HG03139 (cell line): ENCODE data around the gene ENDOV.

ENCODE experiments used
- ATAC-seq: cut with Tn5 transposase; IDR thresholded peaks from one replicate; pipeline ENCODE4 v1.9.1; 2021; ENCODE audit not compliant: unreplicated experiment

Gene ENDOV

DNA sequence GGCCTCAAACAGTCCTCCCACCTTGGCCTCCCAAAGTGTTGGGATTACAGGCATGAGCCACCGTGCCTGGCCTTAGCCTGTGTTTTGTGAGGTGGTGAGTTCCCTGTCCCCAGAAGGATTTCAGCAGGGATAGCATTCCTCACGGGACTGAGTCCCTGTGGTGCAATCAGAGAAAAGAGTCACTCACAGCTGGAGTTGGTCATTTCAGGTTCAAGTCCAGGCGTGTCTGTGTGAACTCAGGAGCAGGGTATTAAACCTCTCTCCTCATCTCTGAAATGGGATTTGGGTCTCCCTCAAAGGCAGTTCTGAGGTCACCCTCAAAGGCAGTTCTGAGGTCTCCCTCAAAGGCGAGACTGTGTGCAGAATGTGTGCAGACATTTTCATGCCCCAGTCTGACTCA lies 32.8 kb downstream of the ENDOV start:
- no peak for ATAC-seq

GRCh38 chr17:80449194-80449929 lies 34.4 kb downstream of the ENDOV start:
- no peak for ATAC-seq

DNA sequence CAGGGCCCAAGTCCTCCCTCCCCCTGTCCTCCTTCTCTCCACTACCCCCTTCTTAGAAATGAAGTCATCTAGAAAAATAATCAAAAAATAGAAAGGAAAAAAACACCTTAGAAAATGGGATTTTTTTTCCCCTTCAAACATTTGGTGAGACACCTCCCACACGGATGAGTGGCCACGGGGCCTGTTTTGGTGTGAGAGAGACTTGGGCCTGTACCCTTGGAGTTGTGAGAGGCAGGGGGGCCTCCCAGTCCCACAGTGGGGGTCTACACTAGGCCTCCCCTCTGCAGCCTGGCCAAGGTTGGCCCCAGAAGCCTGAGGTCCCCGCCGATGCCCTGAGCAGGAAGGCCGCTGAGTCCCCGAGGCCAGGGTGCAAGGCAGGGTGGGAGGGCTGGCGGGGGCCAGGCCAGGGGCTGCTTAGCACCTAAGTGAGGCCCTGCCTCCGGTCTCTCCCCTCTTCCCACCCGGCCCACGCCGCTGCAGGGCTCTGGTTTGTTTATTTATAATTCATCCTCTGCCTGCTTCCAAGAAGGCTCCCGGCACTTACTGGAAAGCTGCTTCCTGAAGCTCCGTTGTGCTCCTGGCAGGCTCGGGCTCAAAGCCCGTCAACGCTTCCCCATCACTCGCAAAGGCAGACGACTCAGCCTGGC lies 35.1 kb downstream of the ENDOV start:
- no peak for ATAC-seq

- ATAC-seq: no peak
Measured at GRCh38 chr17:80451104-80451775, 36.3 kb downstream of the ENDOV start.

- ATAC-seq: no peak
Measured at GRCh38 chr17:80452173-80452915, 37.4 kb downstream of the ENDOV start.

DNA sequence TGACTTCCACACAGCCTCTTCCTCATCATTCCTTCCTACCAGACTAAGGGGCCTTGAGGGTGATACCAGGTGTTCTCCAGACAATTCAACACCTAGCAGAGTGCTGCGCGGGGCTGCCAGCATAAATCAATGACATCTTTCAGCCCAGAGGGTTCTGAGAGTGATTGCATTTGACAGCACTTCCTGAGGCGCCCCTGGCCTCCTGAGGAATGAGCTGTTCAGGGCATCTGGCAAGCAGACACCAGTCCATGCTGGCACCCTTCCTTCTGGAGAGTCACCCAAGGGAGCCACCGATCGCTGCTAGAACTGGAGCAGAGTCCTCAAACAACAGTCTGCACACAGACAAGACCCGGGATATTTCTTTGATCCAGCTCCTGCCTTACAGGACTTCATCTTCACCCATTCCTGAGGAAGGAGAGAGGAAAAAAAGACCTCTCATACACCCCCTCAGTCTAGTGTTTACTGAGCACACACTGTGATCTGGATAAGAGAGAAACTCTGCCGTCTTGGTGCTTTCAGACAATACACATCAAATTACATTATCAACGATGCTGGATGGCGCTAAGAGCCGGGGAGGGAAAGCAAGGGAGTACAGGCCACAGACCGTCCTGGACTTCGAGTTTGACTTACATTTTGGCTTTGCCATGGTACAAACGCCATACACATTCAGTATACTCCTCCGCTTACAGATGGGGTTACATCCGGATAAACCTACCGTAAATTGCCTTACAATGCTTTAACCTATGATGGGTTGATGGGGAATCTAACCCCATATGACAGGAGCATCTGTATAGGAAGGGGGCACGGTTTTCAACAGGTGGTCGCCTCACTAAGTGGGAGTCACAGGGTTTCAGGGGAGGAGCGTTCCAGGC lies 38.4 kb downstream of the ENDOV start:
- no peak for ATAC-seq

DNA sequence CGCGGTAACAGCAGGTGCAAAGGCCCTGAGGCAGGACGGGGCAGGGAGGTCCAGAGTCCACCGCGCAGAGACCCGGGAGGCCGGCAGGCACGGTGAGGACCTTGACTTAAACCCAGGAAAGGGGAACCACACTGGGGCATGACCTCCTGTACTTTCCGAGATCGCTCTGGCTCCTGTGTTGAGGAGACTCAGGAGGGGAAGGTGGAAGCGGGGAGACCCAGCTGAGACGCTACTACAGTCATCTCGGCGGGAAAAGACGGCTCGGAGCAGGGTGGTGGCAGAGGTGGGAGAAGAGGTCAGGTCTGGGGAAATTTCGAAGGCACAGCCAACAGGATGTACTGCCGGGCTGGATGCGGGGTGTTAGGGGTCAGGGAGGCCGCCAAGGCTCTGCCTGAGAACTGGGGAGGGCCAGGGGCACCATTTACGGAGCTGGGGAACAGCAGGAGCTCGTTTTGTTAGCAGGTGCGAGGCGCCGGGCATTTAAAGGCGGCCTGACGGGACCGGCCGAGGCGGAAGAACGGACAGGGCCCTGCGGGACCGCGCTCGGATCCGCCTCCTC lies 39.1 kb downstream of the ENDOV start:
- no peak for ATAC-seq

- peak; percentile 69 for ATAC-seq
Measured at GRCh38 chr17:80454557-80455335, 39.8 kb downstream of the ENDOV start.

- ATAC-seq: no peak
Measured at GRCh38 chr17:80455336-80455710, 40.4 kb downstream of the ENDOV start.

DNA sequence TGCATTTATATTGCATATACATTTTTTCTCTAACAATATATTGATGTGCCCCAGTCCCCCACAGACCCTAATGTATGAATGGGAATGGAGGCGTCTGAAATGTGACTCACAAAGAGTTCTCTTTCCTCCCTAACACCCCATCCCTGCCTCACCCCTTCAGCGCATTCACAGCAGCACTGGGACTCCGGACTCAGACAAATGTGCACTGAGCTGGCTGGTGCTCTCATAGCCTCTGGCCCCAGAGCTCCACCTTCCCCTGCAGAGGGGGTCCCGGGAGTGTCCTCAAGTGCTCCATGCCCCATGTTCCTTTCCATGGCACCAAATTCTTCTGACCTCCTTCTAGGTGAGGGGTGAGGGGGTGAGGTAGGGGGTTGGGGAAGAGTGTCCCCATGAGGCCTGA lies 40.8 kb downstream of the ENDOV start:
- no peak for ATAC-seq

DNA sequence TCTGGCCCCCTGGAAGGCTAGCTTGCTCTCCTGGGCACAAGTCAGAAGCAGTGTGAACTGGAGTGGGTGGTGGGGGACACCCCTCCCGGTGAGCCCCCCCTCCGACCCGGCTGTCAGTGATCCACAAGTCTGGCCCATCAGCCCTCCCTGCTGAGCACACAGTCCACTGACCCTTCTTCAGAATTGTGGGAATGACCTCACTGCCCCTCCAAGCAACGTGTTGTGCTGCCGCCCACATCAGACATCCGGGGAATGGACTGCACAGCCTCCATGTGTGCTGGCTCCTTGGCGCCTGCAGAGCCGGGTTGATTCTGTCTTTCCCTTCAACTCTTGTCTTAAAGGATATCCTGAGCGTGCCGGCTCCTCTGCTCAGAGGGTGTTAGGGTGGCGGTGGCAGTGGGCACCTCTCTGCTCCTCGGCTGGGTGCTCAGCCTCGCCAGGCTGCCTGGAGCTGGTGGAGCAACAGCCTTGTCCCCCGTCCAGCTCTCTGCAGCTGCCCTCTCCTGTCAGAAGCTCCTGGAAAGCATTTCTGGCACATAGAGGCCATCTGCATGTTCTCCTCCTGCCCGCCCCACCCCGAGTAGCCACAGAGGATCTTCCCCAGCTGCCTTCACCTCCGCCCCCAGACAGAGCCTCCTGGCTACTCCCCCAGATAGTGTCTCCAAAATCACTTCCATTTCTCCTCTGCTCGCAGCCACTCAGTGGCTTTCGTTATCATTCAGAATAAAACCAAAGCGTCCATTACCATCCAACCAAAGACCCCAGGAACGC lies 41.7 kb downstream of the ENDOV start:
- no peak for ATAC-seq

GRCh38 chr17:80457236-80457856 lies 42.4 kb downstream of the ENDOV start:
- ATAC-seq: no peak

DNA sequence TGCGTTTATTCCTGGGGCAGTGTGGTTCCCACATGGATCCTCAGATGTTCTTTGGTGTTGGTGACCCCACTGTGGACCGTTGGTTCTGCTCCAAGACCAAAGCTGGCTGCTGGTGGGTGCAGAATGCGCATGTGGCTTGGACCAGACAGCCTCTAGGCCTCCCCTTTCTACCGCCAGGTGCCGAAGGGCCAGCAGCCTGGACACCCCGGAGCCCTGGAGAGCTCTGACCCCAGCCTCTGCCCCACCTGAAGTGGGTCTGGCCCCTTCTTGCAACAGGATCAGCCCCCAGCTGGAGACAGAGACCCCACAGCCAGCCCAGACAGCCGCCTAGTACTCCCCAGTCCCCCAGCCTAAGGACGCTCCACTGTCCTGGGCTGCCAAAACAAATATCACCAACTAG lies 43.0 kb downstream of the ENDOV start:
- no peak for ATAC-seq

DNA sequence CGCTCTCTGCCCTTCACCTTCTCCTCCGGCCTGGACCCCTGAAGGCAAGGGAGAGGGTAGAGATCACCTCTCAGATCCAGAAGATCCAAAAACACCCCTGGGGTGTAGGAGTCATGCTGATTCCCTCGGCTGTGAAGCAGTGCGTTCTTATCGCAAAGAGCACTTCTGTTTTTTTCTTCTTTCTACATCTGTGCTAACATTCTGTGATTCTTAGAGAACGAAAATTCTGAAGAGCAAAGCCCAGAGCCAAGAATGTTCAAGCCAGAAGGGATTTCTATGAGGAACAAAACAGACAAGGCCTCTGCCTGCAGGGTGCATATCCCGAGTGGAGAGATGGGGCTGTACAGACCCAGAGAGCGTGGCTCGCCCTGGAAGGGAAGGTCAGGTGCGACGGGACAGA lies 44.3 kb downstream of the ENDOV start:
- ATAC-seq: no peak

DNA sequence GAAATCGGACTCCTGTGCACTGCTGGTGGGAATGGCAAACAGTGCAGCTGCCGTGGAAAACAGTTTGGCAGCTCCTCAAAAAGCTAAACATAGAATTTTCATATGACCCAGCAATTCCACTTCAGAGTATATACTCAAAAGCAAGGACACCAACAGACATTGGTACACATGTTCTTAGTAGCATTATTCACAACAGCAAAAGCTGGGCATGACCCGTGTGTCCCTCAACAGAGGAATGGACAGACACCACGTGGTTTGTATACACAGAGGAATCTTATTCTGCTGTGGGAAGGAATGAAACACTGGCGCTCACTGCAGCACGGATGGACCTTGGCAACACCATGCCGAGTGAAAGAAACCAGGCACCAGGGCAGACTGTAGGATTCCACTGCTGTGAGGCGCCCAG lies 45.5 kb downstream of the ENDOV start:
- ATAC-seq: no peak

GRCh38 chr17:80461528-80462160 lies 46.7 kb downstream of the ENDOV start:
- ATAC-seq: no peak

GRCh38 chr17:80463784-80464400 lies 48.9 kb downstream of the ENDOV start:
- ATAC-seq: no peak
